Measurements from ENCODE around the gene MMD. TPM values are rescaled to one million over a fixed set of nuclear protein-coding genes. Genes with fewer than 3 reads are reported as not detected.

The MMD gene
- total RNA-seq, 1 donor from 2014 or later, result 16.0 TPM

DNA sequence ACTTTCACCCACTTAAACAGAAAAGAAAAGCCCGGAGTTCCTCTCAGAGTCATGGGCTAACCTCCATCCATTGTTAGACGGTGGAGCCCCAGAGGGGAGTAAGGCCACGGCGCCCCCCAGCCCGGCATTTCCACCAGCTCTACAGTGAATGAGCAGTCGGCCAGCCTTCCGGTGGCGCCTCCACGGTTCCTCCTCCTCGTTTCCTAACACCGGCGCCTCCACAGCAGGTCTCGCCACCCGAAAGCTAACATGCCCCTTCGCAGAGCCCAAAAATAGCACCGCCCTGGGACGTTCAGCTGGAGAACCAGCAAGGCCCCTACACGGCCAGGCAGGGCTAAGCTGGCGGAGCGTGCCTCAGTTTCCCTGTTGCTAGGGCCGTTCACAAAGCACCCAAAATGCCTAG is 858 bp downstream of the MMD start:
- peak; percentile 76 for DNase-seq
- Histone ChIP-seq H3K9me3 (no peaks in the 10 kb centered on the region), H3K4me3 (peak overlapping the region; percentile 95), H3K27me3 (no peaks in the 10 kb centered on the region), H3K36me3 (no peaks in the 10 kb centered on the region), H3K4me1 (peaks cover 16% of the 10 kb centered on the region), H3K27ac (peak overlapping the region; percentile 85)
- peak; percentile 14 for ATAC-seq
- TF ChIP-seq, protein P1, sequence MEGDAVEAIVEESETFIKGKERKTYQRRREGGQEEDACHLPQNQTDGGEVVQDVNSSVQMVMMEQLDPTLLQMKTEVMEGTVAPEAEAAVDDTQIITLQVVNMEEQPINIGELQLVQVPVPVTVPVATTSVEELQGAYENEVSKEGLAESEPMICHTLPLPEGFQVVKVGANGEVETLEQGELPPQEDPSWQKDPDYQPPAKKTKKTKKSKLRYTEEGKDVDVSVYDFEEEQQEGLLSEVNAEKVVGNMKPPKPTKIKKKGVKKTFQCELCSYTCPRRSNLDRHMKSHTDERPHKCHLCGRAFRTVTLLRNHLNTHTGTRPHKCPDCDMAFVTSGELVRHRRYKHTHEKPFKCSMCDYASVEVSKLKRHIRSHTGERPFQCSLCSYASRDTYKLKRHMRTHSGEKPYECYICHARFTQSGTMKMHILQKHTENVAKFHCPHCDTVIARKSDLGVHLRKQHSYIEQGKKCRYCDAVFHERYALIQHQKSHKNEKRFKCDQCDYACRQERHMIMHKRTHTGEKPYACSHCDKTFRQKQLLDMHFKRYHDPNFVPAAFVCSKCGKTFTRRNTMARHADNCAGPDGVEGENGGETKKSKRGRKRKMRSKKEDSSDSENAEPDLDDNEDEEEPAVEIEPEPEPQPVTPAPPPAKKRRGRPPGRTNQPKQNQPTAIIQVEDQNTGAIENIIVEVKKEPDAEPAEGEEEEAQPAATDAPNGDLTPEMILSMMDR (IDR thresholded peaks at IDR 0.05), result no peak
- intact Hi-C loops (cut with DNase I), result no loop called here

- no peaks in the 10 kb centered on the region for H3K9me3 ChIP-seq
- H3K27ac ChIP-seq, result peak overlapping the region; percentile 85
- H3K4me1 ChIP-seq, result peaks cover 16% of the 10 kb centered on the region
- no peak for DNase-seq
- H3K27me3 ChIP-seq, result no peaks in the 10 kb centered on the region
- no peak for ATAC-seq
- TF ChIP-seq, protein P1 (IDR thresholded peaks at IDR 0.05), result no peak
- H3K4me3 ChIP-seq, result peak overlapping the region; percentile 95
- intact Hi-C loops (cut with DNase I), result no loop called here
- no peaks in the 10 kb centered on the region for H3K36me3 ChIP-seq
Observed at GRCh38 chr17:55420067-55420775, 1.4 kb downstream of the MMD start.

DNA sequence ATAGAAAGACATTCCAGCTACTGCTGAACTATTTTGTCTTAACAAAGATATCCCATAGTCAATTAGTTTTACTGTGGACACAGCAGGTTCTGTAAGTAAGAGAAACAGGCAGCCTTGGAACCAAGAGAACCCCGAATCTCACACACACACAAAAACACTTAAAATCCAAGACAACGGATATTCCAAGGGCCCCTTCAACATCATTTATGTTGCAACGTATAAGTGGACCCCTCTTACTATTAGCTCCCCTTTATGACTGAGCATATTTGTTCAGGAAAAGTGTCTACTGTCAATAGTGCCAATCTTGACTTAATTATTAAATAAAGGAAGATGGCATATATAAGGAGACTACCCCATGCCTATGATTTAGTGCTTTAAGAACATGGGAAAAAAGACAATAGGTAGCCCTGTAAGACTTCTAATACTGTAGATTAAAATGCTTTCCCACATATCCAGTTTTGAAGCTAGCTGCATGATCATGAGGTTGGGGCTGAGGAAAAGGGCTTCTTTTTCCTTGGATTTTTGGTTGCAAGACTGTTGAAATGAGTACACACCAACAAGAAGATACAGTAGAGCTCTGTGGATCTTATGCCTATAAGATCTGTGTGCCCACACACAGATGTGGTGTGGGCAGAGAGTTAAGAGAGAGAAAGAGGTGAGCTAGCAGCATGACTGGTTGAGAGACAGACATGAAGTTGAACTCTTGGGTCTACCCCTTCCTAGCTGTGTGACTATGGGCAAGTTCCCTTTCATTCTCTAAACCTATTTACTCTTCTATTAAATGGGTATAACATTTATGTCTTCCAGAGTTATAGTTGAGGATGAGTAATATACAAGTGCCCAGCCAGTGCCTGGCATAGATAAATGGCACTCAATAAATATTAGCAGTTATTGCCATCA is 3.0 kb downstream of the MMD start:
- TF ChIP-seq, protein P1 (IDR thresholded peaks at IDR 0.05), result no peak
- Histone ChIP-seq H3K36me3 (no peaks in the 10 kb centered on the region), H3K9me3 (no peaks in the 10 kb centered on the region), H3K4me1 (peaks cover 16% of the 10 kb centered on the region), H3K4me3 (no peak overlapping the region), H3K27me3 (no peaks in the 10 kb centered on the region), H3K27ac (no peak overlapping the region)
- no peak for DNase-seq
- intact Hi-C loops (cut with DNase I), result no loop called here
- no peak for ATAC-seq

DNA sequence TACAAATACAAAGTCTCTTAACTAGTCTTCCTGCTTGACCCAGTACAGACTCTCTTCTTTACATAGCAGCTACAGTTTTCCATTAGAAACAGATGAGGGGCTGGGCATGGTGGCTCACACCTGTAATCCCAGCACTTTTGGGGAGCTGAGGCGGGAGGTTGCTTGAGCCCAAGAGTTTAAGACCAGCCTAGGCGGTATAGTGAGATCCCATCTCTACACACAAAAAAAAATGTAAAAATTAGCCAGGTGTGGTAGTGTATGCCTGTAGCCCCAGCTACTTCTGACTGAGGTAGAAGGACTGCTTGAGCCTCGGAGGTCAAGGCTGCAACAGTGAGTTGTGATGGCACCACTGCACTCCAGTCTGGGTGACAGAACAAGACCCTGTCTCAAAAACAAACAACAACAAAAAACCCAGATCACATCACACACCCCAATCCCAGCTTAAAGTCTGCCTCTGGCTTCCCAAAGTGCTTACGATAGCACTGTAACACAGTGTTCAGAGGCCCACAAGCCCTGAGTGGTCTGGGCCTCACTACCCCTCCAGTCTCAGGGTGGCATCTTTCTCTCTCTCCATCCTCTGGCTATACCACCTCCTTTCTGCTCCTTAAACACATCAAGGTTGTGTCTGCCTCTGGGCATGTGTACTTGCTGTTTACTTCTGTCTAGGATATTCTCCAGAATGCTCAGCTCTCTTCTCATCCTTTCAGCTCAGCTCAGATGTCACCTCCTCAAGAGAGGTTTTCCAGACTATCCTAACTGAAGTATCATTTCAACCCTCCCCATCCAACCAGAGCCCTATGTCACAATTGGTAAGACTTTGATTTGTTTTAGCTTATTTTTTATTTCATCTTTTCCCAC is 4.0 kb downstream of the MMD start:
- Histone ChIP-seq H3K4me1 (peaks cover 16% of the 10 kb centered on the region), H3K4me3 (no peak overlapping the region), H3K36me3 (no peaks in the 10 kb centered on the region), H3K9me3 (no peaks in the 10 kb centered on the region), H3K27ac (no peak overlapping the region), H3K27me3 (no peaks in the 10 kb centered on the region)
- intact Hi-C loops (cut with DNase I), result no loop called here
- TF ChIP-seq, protein P1 (IDR thresholded peaks at IDR 0.05), result no peak
- DNase-seq, result no peak
- no peak for ATAC-seq

- Histone ChIP-seq H3K4me1 (peaks cover 12% of the 10 kb centered on the region), H3K27me3 (no peaks in the 10 kb centered on the region), H3K4me3 (no peak overlapping the region), H3K27ac (no peak overlapping the region), H3K9me3 (no peaks in the 10 kb centered on the region), H3K36me3 (no peaks in the 10 kb centered on the region)
- ATAC-seq (no peak), DNase-seq (no peak)
- TF ChIP-seq, protein P1 (IDR thresholded peaks at IDR 0.05), result no peak
- intact Hi-C loops (cut with DNase I), result no loop called here
Observed at GRCh38 chr17:55416470-55417052, 5.1 kb downstream of the MMD start.

Measured in upper lobe of right lung (tissue), 1 donor.